Right hindlimb (tissue), 1 donor: ENCODE measurements around the gene CCDC73.
"Not testable (repeated sequence)": the region's sequence is repeated elsewhere in the genome, so short reads cannot be mapped to it uniquely, and the experiment has no call there.

ENCODE experiments used
- DNase-seq: peaks from one replicate; pipeline ENCODE4 v3.0.0-alpha.2; 2018

The CCDC73 gene

DNA sequence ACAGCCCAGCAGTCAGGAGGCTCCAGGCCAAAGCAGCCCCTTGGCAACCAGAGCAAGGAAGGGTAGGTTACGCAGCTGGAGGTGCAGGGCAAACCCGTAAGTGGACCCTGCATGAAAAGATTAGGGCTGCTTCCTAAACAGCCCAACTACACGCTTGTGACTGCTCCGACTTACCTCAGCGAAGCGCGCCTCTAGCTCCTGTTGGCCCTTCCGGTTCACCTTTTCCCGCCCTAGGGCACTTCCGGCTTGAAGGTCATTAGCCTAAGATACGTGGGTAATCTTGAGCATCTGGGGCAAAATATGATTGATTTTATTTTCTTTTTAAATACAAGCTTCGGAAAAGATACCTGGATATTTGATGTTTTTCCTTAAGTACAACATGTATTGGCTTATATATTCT is at the start of gene CCDC73:
Gene CCDC73, minus strand, starts transcription at position 224 of the 400 bp plus-strand sequence. CDS start 34,419 bp downstream, outside the sequence.
- DNase-seq: no peak

DNA sequence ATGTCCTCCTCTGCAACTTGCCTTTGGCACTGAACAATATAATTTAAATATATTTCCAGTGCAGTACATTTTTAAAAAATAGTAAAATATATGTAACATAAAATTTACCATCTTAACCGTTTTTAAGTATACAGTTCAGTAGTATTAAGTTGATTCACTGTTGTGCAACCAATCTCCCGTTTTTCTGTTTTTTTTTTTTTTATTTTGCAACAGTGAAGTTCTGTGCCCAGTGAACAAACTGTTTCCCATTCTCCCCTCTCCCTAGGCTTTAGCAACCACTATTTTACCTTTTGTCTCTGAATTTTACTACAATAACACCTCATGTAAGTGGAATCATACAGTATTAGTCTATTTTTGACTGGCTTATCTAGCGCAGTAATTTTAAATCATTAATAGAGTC is 49.1 kb upstream of the CCDC73 start:
- no peak for DNase-seq

DNA sequence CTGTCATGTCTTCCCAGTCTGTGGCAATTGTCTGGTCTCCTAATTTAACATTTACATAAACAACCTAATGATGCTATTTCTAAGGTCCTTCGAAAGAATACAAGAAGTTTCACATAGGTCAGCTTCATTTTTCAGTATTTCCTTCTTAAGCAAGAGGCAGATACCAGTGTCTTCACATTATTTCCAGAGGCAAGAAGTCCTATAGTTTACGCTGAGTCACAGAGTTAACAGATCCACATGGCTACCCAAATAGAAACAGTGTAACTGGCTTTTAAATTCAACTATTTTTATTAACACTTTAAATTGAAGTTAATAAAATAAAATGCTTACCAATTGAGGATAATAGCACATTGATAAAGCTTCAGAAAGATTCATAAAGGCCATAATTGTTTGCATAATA is 46.1 kb upstream of the CCDC73 start:
- no peak for DNase-seq

DNA sequence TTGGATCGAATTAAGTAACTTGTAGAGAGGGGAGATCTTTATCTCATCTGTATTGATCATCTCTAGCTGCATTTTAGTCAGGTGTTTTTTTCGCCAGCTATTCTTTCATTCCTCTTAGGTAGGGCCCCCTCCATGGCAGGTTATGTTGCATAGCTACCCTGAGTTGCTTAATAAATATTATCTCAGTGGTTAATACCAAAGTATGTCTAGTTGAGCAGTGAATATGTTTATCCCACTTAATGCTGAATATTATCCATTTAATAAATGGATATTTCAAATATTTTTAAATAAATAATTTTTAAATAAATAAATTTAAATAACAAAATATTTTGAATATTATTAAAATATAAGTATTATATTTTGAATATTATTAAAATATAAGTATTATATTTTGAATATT is 44.8 kb upstream of the CCDC73 start:
- DNase-seq: no peak

DNA sequence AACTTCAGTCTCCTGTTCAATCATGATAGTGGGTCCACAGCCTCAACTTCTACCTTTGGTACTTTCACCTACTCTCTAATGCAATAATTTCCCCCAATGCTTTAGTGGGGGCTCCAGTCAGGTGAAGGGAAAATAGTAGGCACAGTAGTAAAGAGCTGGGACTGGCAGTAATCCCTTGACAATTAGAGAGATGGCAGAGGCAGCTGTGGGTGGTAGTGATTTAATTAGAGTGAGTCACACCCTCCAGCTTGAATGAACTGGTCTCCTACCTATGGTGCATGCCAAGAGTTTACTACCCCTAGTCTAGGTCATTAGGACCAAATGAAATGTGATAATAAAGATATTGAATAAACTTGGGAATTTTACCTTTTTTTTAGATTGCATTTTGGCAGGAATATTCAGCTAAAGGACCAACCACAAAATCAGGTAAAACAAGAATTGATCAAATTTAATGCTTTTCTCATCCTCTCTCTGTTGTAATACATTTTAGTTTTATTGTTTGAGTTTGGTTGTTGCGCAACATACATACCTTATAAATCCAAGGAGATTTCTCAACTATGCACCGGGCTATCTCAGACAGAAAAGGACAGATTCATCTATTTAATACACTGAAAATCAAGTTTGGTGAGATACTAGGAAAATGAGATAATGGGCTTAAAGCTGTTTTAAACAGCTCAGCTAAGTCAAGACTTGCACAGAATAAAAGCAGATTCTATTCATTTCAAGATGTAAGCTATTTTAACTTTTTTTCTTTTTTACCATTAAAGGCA is 44.2 kb upstream of the CCDC73 start:
- DNase-seq: no peak

DNA sequence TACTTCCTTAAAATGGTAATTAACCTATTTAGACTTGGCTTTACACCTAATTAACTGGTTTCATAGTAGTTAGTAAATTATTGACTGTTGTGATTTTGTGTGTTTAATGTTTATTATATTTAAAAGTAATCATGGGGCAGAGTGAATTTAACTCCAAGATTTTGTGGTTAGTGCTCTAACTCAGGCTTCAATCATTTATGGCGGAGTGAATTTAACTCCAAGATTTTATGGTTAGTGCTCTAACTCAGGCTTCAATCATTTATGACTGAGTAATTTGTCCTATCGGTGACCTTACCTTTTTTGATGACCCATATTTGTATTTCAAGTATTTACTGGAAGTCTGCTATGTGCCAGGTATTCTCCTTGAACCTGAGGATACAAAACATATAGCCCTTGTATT is 42.5 kb upstream of the CCDC73 start:
- DNase-seq: no peak

DNA sequence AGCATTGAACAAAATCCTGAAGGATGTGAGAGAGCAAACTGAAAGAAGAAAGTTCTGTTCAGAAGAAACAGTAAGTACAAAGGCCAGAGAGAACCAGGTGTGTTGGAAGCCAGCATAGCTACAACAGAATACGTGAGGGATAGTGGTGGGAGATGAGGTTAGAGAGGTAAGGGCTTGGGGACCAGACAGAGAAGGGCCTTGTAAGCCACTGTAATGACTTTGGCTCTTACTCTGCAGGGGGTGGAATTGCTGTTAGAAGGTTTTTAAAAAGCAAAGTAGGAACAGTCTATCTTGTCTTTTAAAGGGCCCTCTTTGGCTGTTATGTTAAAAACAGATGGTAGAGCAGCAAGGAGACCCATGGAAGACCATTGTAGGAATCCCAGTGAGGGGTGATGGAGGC is 39.5 kb upstream of the CCDC73 start:
- DNase-seq: no peak

DNA sequence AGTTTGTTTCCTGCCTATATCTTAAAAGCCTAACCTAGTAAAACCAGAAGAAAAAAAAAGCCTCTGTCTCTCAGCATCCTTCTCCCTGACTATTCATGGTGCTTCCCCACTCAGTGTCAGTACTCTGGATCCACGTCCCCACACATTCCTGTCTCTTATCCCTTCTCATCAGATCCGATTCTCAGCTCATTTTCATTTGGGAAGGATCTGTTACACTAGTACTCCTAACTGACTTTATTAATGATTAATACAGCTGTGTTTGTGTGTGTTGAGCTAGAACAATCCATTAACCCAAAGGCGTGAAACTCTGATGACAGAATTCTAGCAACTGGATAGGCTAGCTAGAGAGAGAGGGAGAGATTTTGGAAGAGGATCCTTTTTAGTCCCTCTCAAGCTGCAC is 36.8 kb upstream of the CCDC73 start:
- no peak for DNase-seq

DNA sequence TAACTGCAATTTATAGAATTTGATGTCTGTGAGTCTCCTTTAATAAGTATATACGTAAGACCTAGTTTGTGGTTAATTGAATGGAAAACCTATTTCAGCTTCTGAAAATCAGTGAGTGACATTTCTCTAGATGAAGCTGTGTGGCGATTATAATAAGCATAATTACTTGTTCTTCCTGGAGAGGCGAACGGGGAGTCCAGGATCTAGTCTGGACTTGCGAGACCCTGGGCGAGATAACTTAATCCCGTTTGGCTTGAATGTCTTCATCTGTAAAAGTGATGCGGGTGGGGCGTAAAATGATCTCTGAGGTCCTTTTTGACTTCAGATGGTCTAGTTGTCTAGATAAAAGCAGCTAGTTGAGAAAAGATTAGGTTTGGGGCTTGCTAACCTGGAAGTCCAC is 36.3 kb upstream of the CCDC73 start:
- no peak for DNase-seq

DNA sequence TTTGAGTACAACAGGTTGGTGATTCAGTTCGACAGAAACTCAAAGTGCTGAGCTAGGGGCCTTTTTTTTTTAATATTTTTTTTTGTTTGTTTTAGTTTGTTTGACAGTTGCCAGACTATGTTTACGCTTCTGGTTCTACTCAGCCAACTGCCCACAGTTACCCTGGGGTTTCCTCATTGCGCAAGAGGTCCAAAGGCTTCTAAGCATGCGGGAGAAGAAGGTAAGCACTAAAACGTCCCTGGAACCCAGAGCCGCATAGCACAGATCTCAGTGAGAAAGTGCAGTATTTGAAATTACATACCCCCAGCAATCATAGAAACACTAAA is 35.9 kb upstream of the CCDC73 start:
- DNase-seq: no peak

DNA sequence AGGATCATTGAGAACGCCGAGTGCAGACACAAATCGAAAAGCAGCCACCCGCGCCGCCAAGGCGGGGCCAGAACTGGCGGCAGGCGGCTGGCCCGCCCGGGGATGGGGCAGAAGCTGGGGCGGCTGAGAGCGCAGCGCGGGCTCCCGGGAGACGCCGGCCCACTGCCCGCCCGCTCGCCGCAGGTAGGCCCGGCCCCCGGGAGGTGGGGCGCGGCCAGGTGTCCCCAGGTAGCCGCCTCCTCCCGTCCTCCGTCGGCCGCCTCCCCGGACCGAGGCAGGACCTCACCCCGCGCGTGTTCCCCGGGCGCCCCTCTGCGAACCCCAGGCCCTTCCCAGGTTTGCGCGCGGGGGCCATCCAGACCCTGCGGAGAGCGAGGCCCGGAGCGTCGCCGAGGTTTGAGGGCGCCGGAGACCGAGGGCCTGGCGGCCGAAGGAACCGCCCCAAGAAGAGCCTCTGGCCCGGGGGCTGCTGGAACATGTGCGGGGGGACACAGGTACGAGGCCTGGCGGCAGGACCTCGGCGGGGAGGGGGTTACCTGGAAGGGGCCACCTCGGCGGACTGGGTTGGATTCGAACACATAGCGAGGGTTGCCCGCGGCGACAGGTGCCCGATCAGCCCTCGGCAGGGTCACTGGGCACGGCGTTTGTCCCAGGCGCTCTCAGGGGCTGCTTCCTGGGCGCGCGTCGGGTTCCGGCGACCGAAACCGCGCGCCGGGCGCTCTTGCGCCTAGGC is 35.4 kb upstream of the CCDC73 start, which contains the start of gene PRRG4:
Gene PRRG4, plus strand, starts transcription at position 248 of the 733 bp plus-strand sequence. CDS start 603 bp downstream, outside the sequence.
- DNase-seq: no peak

DNA sequence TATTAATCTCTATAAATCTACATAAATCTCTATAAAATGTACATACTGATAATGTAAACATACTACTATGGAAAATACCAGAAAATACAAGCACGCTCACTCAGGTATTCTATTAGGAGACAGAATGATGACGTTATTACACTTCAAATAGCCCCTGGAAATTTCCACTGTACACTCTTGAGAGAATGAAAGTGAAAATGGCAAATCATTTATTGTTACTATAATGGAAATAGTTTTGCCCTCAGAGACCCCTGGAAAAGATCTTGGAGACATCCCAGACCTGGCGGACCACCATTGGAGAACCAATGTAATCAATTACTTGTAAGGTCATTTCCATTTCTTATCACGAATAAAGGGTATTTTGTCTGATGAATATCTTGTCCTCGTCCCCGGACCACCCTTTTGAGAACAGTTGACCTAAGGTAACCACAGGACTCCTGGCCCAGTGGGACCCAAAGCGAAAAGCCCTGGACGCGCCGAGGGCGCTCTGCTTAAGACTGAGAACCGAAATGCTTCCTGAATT is 34.8 kb upstream of the CCDC73 start:
- peak; percentile 43 for DNase-seq

DNA sequence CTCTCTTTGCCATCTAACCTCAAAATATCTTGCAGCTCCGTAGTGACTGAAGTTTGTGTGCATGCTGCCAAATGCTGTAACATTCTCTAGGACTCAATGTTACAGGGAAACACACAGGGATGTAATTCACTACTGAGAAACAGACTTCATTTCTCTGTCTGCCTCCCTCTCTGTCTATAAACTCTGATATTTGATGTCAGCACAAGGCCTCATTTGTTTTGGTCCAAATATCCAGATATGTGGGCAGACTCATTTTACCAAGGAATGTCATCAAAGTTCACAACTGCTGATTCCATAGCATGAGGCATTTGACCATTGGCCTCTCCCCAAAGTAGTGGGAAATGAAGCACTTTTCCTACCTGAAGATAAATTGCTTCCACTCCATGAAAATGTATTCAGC is 32.8 kb upstream of the CCDC73 start:
- DNase-seq: no peak

DNA sequence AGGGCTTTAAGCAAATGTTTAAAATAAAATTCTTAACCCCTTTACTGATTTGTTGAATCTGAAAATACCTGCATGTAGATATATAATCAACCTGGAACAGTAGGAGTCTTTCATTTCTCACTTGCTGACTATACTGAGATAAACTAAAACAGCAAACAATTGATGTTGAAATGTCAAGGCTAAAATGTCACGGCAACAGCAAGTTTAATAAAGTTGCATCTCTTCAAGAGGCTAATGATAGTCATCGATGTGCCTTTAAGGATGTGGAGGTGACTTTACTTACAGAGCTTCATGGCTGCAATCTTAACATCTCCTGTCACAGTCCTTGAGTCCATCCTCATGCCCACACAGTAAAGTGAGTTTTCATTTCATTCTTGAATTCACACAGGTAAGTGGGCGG is 31.7 kb upstream of the CCDC73 start:
- no peak for DNase-seq

DNA sequence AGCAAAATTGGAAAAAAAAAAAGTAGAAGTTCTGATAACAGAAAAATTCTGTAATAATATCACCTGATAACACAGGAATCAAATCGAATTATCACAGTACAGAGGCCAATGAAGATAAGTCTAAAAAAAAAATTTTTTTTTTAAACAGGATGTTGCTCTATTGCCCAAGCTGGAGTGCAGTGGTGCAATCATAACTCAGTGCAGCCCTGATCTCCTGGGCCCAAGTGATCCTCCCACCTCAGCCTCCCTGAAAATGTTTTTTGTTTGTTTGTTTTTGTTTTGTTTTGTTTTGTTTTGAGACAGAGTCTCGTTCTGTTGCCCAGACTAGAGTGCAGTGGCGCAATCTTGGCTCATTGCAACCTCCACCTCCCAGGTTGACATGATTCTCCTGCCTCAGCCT is 29.2 kb upstream of the CCDC73 start:
- not testable (repeated sequence) for DNase-seq

DNA sequence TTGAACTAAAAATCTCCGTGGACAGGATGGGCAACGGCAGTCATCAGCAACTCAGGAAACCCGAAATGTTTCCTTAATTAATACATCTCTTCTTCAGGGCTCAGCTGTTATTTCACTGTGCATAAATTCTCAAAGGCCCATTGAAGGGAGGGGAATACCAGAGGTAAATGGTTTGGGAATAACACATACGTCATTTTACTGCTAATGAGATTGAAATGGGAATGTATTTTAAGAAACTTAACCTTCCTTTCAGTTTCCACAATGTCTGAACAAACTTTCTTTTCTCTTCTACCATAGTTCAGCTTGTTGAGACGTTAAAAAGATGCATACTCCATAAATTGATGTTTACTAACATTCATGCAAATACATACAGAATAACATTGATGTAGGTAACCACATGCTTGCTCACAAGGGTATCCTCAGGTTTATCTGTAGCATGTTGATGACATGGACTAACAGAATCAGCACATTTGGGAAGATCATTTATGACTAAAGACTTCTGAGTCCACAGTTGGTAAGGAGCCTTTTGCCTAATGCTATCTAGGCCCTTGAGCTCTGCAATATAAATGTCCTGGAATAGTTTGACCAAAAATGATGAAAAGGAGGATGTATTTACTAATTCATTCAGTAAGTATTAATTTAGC is 27.6 kb upstream of the CCDC73 start:
- DNase-seq: no peak

DNA sequence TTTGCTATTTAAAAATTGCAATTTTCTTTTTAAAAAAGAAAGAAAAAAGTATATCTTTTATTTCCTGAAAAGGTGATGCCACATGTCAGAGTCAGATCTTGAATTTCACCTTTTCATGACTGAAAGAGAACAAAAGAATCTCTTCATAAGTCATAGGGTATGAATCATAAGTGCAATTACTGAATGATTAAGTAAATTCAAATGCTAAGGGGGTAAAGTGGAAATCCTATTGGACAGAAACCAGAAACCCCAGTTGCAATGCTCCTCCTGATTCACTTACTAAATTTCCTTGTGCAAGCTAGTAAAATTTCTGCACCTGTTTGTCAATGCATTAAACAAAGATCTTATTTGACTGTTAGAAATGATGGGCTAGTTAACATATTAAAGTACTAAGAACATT is 27.1 kb upstream of the CCDC73 start:
- DNase-seq: no peak

DNA sequence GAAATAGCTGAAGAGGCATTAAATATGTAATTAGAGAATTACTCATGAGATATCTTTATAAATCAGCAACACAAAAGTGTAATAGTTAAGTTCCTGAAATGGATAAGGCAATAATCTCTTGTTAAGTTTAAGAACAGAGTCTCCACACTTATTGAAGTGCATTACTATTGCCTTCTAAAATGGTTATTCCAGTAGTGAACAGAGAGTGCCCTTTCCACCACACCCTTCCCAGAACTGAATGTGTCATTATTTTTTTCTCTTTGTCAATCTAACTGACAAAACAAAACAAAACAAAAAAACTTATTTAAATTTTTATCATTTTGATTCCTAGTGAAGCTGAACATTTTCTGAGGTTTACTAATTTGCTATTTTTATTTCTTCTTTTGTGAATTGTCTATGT is 26.0 kb upstream of the CCDC73 start:
- no peak for DNase-seq

DNA sequence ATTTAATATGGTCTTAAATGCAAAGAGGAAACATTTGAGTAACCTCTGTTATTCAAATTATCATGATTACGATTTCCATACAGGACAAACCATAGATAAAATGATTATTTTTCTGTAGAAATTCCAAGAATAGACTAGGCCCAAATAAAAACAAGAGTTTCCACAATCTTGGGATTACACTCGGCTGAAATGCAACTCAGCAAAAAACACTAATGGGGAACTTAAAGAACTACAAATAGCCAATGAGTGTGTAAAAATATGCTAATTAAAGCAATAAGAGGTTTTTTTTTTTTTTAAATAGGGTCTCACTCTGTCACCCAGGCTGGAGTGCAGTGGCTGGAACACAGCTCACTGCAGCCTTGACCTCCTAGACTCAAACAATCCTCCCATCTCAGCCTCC is 24.7 kb upstream of the CCDC73 start:
- no peak for DNase-seq

DNA sequence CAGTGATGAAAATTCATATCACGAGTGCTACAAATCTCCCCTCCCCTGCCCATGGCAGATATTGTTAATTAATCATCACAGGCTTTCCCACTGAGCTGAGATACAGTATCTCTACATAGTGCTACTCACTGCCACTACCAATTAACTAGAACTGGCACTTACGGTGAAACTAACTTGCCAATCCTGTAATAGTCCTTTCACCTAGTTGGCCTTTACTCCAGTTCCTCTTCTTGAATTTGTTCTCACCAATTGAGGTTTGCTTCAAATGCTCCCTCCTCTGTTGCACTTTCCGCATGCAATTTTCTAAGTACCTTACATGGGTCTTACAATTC is 23.4 kb upstream of the CCDC73 start:
- DNase-seq: no peak

DNA sequence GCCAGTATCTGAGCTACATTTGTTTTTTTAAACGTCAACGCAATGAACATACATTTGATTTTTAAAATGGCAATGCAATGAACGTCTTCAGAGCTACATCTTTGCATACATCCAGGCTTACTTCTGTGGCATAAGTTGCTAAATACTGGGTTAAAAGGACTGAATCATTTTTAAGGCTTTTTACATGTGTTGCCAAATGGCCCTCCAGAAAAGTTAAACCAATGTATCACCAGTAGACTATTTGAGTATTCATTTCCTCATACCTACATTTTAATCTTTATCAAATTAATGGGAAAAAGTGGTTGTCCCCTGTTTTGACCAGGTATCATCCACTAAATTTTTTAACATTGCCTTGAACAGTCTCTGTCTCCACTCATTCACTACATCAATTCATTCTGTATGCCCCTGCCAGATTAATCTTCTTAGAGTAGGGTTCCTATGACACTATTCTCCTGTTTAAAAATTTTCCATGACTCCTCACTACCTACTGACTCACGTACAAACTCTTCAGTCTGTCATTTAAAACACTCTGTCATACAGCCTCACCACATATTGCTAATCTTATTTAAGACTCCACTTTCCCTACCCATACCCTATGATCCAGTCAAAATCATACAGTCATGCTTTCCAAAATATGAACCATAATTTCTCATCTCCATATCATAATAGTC is 22.9 kb upstream of the CCDC73 start:
- no peak for DNase-seq

DNA sequence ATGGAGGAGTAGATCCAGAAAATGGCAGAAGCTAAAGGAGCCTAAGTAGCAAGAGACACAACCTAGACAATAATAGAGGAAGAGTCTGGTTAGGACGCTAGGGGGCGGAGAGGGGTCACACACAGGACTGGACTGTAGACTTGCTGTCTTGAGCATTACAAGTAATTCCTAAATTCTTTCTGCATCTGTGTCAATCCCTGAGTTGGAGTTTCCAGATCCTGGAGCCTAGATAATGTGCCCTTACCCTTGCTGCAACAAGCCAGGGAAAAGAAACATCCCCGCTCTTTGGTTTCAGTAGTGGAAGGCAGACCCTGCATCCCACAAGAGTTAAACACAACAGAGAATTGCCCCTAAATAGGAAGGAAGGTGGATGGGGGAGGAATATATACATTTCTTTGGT is 14.9 kb upstream of the CCDC73 start:
- peak; percentile 72 for DNase-seq

DNA sequence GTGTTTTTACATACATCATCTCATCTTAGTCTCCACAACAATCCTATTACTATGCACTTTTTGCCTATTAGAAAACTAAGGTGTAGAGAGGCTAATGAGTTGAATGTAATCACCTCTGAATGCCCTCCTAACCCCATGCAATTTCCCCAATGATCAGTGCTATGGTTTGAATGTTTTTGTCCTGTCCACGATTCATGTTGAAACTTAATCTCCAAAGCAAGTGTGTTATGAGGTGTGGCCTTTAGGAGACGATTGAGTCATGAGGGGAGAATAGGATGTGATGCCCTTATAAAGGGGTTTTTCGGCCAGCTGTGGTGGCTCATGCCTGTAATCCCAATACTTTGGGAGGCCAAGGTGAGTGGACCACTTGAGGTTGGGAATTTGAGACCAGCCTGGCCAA is 2.0 kb upstream of the CCDC73 start:
- no peak for DNase-seq
